Globus pallidus (tissue), 1 donor: ENCODE results near the gene MCC.

Experiments used
- DNase-seq: peaks from one replicate; pipeline ENCODE4 v3.0.0-alpha.2; 2015; ENCODE audit warnings: low spot score

The MCC gene

DNA sequence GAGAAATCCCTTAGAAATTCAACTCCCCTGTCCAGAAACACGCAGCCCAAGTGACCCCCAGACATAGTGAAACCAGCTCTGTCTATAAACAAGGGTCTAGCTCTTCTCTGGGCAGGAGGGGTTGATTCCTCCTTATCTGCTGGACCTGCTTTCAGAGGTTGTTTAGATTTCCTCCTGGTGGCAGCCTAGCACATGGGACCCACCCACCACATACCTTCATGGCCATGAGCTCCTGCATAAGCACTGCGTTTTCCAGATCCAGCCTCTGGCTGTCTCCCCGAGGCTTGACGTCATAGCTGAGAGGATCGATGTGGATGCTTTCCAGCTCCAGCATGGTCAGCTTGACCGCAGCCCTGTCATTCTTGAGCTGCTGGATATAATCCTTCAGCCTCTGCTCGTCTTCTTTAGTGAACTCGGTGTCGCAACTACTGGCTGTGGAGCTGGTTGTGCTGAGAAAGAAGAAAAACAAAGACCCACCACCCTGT is 434.7 kb downstream of the MCC start:
- no peak for DNase-seq

- DNase-seq, result no peak
These were observed 436.0 kb downstream of the MCC start for GRCh38 chr5:113052041-113052795.

- DNase-seq, result no peak
These were observed 437.4 kb downstream of the MCC start for GRCh38 chr5:113050721-113051382.

DNA sequence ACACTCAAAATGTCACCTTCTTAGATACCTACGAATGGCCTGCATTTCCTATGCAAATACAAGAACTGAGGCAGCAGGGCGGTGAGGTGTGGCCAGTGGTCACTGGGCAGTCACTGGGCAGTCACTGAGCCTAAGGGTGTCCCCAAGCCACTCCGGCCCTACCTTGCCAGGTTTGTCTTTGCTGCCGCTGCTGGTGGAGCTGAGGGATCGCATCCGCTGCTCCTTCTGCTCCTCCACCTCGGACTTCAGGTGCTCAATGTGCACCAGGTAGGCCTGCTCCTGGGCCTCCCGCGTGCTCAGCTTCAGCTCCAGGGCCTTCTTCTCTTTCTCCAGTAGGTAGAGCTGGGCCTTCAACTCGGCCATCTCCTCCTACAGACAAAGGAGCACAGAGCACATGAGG is 439.3 kb downstream of the MCC start:
- DNase-seq, result no peak

DNA sequence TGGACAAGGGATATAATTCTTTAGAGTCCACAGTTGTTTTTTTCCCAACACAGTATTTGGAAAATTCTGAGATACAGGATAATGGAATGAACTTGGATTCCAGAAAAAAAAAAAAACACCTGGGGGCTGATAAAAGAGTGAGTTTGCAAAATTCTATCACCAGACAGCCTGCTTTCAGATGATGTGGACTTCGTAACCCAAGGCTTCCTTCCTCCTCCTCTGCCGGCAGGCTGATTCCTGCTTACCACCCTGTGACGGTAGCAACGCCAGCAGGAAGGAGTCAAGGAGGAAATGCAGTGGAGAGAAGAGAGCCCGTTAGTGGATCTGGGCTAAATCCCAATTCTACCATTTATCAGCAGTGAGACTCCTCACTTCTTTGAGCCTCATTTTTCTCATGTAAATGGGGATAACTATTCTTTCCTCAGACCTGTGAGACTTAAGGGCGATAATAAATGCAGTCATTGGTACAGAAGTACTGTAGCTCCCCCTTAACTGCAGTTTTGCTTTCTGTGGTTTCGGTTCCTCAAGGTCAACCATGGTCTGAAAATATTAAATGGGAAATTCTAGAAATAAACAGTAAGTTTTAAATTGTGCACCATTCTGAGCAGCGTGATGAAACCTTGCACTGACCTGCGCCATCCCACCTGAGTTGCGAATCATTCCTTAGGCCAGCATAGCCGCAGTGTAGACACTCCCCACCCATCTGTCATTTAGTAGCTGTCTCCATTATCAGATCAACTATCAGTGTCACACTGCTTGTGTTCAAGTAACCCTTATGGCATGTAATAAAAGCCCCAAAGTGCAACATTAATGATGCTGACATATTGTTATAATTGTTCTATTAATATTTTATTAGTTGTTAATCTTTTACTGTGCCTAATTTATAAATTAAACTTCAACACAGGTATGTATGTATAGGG is 440.3 kb downstream of the MCC start:
- peak; percentile 42 for DNase-seq

DNA sequence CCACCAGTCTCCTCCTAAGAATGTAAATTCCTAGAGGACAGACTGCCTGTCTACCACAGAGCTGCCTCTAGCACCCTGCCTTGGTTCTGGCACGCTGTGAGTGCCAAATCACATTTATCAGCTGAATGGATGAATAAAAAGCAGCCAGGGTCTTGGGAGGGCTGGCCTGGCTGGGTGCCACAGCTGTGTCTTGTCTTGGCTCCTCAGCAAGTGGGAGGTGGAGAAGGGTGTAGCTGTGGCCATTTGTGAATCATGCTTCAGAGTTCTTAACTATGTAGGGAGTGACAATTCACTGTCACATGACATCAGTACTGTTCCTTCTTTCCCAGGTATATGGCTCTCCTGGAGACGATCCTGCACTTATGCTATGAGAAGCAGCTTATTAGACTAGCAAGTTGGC is 441.0 kb downstream of the MCC start:
- DNase-seq, result no peak

DNA sequence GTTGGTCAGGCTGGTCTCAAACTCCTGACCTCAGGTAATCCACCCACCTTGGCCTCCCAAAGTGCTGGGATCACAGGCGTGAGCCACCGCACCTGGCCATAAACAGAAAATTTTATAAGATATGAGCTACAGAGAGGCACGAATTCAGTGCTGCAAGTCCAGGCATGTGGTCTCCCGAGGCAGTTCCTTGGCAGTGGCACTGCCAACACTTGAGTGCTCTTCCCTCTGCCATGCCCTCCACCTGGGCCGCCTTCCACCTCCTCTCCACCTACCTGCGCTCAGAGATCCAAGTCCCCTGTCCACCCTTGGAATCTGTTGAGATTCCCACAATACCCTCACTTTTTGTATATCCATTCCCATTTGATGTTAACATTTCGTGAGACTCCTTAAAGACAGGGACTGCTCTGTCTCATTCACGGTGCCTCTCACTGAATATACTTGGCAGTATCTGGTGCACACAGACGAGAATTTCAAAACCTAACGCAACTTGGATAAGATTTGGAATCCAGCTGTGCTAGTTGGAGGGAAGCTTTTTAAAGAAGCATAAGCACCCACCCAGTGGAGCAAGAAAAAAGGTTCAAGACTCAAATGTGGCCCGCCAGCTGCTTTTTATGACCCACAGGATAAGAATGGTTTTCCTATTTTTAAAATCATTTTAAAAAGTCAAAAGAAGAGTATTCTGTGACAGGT is 443.3 kb downstream of the MCC start:
- DNase-seq, result no peak

DNA sequence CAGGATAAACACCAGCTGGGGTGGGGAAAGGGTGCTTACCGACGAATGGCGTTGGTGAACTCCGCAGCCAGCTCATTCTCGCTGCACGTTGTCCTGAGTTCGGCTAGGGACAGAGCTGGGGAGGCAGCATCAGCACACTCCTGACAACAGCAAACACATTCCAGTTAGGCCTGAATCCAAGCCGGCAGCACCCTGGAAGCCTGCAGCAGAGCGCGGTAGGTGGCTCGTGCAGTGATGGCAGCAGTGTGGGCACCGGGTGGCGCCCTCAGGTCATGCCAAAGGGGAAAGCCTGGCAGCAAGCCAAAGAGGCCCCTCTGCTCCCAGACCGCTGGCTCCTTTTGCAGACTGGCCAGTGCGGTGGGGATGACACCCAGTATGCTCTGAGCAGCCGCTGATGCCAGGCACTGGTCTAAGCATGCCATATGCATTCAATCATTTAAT is 444.7 kb downstream of the MCC start:
- peak; percentile 27 for DNase-seq

GRCh38 chr5:113042491-113043243 is 445.6 kb downstream of the MCC start:
- DNase-seq, result no peak

GRCh38 chr5:113040672-113041260 is 447.5 kb downstream of the MCC start:
- DNase-seq, result no peak

DNA sequence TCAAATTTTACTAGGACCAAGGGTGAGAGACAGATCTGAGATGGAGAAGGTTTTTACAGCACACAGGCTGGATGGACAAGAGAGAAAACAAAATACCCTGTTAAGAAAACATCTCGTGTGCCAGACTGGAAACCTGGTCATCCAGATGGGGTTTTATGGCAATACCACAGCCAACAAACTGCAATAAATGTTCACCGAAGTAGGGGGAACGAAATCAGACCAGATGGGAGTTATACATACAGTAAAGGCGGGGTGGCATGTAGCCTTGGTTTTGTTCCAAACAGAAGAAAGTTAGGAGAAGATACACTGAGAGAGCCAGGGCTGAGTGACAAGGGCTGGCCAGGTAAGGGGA is 448.3 kb downstream of the MCC start:
- DNase-seq, result no peak

- DNase-seq, result no peak
These were observed 448.9 kb downstream of the MCC start for GRCh38 chr5:113039229-113039933.

DNA sequence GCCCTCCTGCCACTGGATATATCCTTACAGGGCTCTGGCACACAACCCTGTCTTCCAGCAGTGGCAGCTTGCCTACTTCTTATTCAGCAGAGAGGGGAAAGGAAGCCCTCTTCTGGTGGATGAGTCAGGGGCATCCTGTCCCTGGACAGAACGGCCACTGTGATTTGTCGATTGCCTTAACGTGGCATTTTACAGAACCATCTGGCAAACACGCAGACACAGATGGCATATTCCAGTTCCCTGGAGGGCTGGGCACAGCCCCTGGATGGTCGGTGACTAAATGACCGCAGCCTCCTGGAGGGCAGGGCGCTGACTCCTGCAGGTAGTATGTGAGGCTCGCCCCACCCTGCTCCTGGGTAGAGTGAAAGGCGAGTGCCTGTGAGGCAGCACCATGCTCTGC is 449.5 kb downstream of the MCC start:
- no peak for DNase-seq

GRCh38 chr5:113038136-113038535 is 450.1 kb downstream of the MCC start:
- no peak for DNase-seq

GRCh38 chr5:113036826-113037225 is 451.4 kb downstream of the MCC start:
- DNase-seq, result no peak

- DNase-seq, result no peak
These were observed 451.9 kb downstream of the MCC start for GRCh38 chr5:113036321-113036720.

DNA sequence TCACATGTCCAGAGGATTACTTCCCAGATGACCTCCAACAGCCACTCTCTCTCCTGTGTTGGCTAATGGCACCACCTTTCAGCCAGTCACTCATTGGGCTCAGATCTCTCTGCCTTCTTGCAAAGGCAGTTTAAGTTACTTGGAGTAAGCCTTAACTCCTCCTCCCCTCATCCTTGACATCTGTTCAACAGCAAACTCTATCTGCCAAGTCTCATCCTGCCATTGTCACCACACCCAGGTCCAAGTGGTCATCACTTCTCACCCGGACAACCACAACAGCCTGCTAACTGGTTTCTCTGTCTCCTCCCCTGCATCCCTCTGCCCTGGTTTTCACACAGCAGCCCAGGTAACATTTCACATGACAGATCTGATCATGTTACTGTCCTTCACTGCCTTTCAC is 453.2 kb downstream of the MCC start:
- no peak for DNase-seq

DNA sequence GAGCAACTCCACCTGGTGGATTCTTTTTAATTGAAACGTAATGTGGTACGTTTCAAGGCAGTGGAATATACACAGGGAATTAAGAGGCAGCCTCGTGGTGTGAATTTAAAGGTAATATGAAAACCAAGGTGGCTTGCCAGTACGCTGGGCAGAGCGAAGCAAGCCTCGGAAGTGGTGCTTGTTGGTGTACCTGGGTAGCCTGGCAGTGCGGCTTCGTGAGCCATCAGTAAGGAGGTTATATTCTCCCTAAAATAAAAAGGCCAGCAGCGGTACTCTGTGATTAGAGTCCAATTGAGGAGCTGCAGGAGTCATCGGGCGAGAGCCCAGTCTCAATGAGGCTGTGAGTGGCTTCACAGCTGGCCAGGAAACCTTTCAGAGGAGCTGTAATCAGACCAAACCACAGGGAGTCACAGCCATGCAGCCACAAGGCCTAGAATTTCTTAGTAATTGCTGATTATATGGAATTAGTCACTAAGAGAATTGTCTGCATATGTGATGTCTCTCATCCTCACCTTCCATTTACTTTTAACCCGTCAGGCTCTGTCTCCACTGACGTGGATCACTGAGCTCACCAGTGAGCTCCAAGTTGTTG is 454.0 kb downstream of the MCC start:
- DNase-seq, result no peak

DNA sequence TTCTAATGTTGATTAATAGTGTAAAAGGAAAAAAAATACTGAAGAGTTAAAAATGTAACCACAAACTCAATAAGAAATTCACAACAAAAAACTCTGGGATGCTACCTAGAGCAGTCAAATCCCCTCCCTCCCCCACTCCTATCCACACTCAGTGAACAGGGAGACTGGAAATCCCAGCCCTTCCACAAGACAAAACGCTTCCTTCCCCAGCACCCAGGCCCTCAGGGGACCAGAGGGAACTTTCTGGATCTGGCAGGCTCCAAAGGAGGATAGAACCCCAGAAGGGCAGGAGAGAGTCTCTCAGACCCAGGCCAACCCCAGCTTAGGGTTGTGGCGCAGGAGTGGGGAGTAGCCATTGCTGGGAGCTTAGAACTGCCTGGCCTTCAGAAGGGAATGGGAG is 456.7 kb downstream of the MCC start:
- no peak for DNase-seq

GRCh38 chr5:113031104-113031503 is 457.1 kb downstream of the MCC start:
- no peak for DNase-seq
